Putamen (tissue), 1 donor: ENCODE data around the gene KRTAP10-9.
"Not testable (repeated sequence)": the region's sequence is repeated elsewhere in the genome, so short reads cannot be mapped to it uniquely, and the experiment has no call there.

ENCODE experiments used
- DNase-seq: peaks from one replicate; pipeline ENCODE4 v3.0.0-alpha.2; 2016; ENCODE audit warnings: low spot score

Gene KRTAP10-9

GRCh38 chr21:44615466-44615865, 11.4 kb upstream of the KRTAP10-9 start:
- no peak for DNase-seq

GRCh38 chr21:44615911-44616590, 10.8 kb upstream of the KRTAP10-9 start:
- DNase-seq, result no peak

GRCh38 chr21:44616591-44616926, 10.3 kb upstream of the KRTAP10-9 start:
- no peak for DNase-seq

- no peak for DNase-seq
Observed at GRCh38 chr21:44617071-44617501, 9.8 kb upstream of the KRTAP10-9 start.

GRCh38 chr21:44618504-44618903, 8.4 kb upstream of the KRTAP10-9 start:
- no peak for DNase-seq

GRCh38 chr21:44618909-44619308, 8.0 kb upstream of the KRTAP10-9 start:
- no peak for DNase-seq

- DNase-seq, result no peak
Observed at GRCh38 chr21:44619886-44620285, 7.0 kb upstream of the KRTAP10-9 start.

GRCh38 chr21:44623575-44623974, 3.3 kb upstream of the KRTAP10-9 start:
- DNase-seq, result no peak

GRCh38 chr21:44625756-44626155, 1.1 kb upstream of the KRTAP10-9 start:
- no peak for DNase-seq

GRCh38 chr21:44626262-44626661, 631 bp upstream of the KRTAP10-9 start:
- no peak for DNase-seq

GRCh38 chr21:44627181-44627822, 409 bp downstream of the KRTAP10-9 start:
- not testable (repeated sequence) for DNase-seq

- DNase-seq, result not testable (repeated sequence)
Observed at GRCh38 chr21:44627831-44628233, 939 bp downstream of the KRTAP10-9 start.

GRCh38 chr21:44628707-44629391, 2.0 kb downstream of the KRTAP10-9 start:
- DNase-seq, result no peak

- DNase-seq, result no peak
Observed at GRCh38 chr21:44630440-44630839, 3.5 kb downstream of the KRTAP10-9 start.

GRCh38 chr21:44632067-44632466, 5.2 kb downstream of the KRTAP10-9 start:
- no peak for DNase-seq

- DNase-seq, result no peak
Observed at GRCh38 chr21:44636209-44637017, 9.5 kb downstream of the KRTAP10-9 start.

GRCh38 chr21:44637018-44637850, 10.3 kb downstream of the KRTAP10-9 start, which contains the start of gene KRTAP10-10:
KRTAP10-10 (plus strand) TSS chr21:44637356; CDS start chr21:44637418, 62 bp downstream.
- no peak for DNase-seq

- DNase-seq, result not testable (repeated sequence)
Observed at GRCh38 chr21:44637851-44638348, 11.0 kb downstream of the KRTAP10-9 start.

GRCh38 chr21:44638506-44639330, 11.8 kb downstream of the KRTAP10-9 start:
- DNase-seq, result not testable (repeated sequence)

- no peak for DNase-seq
Observed at GRCh38 chr21:44639331-44639655, 12.4 kb downstream of the KRTAP10-9 start.
